HG03280 (cell line): ENCODE measurements around the gene SLTM.
"Not testable (repeated sequence)": the region's sequence is repeated elsewhere in the genome, so short reads cannot be mapped to it uniquely, and the experiment has no call there.

Experiments
- ATAC-seq: cut with Tn5 transposase; IDR thresholded peaks from one replicate; pipeline ENCODE4 v1.9.1; 2021; ENCODE audit warnings: mild to moderate bottlenecking, moderate library complexity; ENCODE audit not compliant: unreplicated experiment

The SLTM gene

DNA sequence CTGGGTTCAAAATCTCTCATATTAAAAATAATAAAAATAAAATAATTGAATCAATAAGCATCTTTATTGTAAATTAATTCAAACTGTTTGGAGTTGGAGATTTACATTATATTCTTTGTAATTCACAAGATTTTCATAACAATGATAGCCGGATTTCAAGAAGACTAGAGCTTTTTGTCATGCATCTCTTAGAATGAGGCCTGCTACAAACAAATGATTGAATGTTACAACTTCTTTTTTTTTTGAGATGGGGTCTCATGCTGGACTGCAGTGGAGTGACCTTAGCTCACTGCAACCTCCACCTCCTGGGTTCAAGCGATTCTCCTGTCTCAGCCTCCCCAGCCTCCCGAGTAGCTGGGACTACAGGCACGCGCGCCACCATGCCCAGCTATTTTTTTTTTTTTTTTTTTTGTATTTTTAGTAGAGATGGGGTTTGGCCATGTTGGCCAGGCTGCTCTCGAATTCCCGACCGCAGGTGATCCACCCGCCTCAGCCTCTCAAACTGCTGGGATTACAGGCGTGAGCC, 3.5 kb downstream of the SLTM start:
- ATAC-seq = no peak

GRCh38 chr15:58926823-58927222, 6.7 kb downstream of the SLTM start:
- no peak for ATAC-seq

- ATAC-seq = no peak
Observed at GRCh38 chr15:58924327-58924726, 9.2 kb downstream of the SLTM start.

GRCh38 chr15:58923696-58924300, 9.7 kb downstream of the SLTM start:
- ATAC-seq = no peak

DNA sequence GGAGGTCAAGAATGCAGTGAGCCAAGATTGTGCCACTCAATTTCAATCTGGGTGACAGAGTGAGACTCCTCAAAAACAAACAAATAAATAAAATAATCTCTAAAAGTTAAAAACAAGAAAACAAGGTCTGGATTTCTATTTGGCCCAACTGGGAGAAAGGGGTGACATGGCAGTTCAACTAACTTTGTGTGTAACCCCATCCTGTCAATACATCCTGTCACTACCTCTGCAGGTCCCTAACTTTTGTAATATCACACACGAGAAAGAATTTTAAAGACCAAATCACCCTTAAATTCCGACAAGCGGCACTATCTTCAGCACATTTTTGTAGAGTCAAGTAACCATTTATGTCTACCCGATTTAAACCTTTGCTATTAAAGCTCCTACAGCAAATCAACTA, 10.2 kb downstream of the SLTM start:
- no peak for ATAC-seq

- ATAC-seq = no peak
Observed at GRCh38 chr15:58921267-58921790, 12.2 kb downstream of the SLTM start.

- not testable (repeated sequence) for ATAC-seq
Observed at GRCh38 chr15:58920447-58920846, 13.0 kb downstream of the SLTM start.

GRCh38 chr15:58919232-58919631, 14.2 kb downstream of the SLTM start:
- ATAC-seq = no peak

GRCh38 chr15:58918239-58918638, 15.2 kb downstream of the SLTM start:
- ATAC-seq = no peak

- ATAC-seq = not testable (repeated sequence)
Observed at GRCh38 chr15:58917613-58918129, 15.8 kb downstream of the SLTM start.

DNA sequence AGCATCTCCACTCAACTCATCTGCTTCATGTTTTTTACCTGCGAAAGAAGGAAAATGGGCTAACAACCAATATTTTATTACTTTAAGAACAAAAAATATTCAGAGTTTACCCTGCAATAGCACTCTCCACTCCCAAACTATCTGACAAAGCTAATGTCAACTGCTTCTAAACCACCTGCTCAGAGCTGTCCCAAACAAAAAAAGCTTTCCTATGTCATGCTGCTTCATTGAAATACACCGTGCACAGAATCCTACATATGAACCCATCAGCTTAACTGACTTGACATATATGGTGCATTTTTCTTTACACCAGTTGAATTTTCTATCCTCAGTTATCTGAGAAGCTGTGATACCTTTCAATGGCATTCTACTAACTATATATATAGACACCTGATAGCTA, 16.5 kb downstream of the SLTM start:
- ATAC-seq = no peak

- no peak for ATAC-seq
Observed at GRCh38 chr15:58910456-58910855, 23.0 kb downstream of the SLTM start.

DNA sequence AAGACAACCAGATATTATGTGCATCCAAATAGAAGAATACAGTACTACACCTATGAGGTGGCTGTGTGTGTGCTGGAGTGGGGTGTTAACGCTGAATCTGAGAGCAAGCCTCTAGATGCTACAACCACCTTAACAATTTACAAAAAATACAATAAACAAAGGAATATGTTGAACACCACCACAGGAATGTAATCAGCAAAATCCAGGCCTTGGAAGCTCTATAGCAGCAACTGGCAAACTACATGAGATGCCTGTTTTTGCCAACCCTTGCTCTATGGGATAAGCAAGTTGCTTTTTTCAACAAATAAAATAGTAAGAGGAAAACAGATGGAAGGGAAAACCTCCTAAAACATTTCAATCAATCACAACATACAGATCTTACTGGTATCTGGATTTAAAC, 23.9 kb downstream of the SLTM start:
- ATAC-seq = no peak

DNA sequence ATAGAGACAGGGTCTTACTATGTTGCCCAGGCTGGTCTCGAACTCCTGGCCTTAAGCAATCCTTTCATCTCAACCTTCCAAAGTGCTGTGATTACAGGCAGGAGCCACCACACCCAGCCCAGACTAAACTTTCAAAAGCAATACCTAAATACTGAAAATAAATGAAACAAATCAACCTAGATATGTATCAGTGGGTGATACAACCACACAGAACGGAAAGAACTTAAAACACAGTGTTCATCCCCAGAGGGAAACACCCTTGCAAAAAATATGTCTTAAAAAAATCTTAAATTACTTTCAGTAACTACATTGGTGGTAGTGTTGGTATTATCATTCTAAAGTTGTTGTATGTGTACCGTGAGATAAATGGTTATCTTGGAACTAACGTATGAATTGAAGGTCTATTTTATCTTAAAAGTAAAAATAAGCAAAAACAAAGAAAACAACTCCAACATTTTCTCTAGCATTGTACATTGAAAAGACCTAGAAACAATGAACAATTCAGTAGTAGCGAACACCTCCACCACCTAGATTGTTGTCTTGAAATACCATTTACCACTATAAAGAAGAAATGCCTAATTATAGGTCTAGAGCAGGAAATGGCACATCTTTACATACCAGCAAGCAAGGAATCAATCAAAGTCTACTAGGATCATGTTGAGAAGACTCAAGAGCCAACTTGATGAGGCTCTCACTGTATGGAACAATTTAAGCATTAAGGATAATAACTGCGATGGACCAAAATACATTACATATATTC, 24.7 kb downstream of the SLTM start:
- no peak for ATAC-seq

DNA sequence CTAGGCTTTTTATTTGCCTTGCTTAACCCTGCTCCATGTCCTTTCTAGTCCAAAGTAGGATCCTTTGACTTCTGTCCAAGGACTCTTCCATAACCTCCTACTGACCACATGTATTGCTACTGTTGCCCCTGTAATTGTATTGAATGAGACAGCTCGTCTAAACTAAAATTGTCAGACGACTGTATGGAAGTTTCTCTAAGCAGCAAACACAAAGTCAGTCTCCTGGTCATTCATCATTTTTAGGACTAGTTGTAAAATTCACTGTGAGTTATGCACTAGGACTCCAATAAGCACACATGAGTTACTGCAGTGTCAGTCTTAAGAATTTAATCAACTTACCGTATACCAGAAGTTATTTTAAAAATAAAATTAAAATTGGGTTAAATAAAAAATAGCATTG, 32.8 kb downstream of the SLTM start:
- no peak for ATAC-seq

DNA sequence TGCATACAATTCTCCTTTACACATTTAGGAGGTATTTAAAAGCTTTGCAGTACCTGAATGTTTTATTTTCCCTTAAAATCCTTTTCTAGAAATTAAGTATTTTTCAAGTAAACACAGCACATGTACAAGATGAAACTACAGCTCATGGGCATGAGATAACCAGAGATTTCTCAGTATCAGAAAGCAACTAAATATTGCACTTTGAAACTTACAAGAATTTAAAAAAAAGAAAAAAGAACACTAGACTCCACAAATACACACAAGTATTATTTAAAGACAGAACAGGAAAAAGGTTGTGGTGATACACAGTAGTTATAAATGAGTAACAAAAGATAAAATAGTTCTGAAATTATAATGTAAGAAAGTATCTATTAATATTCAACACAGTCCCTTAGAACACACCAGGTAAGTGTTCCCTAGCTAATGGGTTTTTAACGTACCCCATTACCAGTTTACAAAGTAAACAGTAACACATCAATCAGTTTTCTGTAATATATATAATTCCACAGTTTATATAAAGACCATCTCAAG, 35.3 kb downstream of the SLTM start:
- no peak for ATAC-seq

GRCh38 chr15:58889363-58889762, 44.1 kb downstream of the SLTM start:
- ATAC-seq = no peak

DNA sequence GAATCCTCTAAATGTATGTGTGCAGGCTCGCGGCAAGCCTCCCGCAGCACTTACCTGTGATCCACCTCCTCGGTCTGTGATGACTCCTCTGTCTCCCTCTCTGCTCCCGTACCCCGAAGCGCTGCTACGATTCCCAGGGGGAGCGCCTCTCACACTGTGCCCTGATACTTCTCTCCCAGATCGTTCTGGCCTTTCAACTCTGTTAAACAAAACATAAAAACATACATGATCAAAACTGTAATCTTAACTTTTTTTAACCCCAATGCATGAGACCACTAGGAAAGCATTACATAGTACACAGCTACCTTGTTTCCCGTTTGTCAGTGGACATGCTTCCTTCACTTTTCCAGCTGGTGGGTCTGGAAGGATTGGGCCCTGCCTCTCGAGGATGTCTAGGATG, 46.6 kb downstream of the SLTM start:
- ATAC-seq = no peak

DNA sequence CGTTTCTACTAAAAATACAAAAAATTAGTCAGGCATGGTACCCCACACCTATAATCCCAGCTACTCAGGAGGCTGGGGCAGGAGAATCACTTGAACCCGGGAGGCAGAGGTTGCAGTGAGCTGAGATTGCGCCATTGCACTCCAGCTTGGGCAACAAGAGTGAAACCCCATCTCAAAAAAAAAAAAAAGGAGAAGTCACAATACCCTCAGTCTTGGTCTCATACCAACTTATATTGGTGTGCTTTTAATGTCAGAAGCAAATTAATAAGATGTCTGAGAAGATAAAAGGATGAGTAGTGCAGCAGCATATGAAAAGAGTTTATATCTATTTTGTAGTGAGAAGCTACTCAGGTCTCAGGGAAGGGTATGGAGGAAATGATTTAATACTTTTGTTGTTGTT, 49.6 kb downstream of the SLTM start:
- ATAC-seq = not testable (repeated sequence)

- no peak for ATAC-seq
Observed at GRCh38 chr15:58882243-58882642, 51.2 kb downstream of the SLTM start.

GRCh38 chr15:58880320-58880719, 53.2 kb downstream of the SLTM start:
- ATAC-seq = no peak
